CD4-positive, alpha-beta memory T cell (primary cell): ENCODE data around the gene SKI. TPM values are rescaled to one million over a fixed set of nuclear protein-coding genes. Genes with fewer than 3 reads are reported as not detected.

Experiments
- CTCF ChIA-PET: fragments of 350-600 bp; sonication (Branson Sonifier 250); formaldehyde crosslinking; loops from one replicate; lab custom pipeline; 2021; ENCODE audit warnings: inconsistent platforms; ENCODE audit not compliant: partially characterized antibody; lab: Charles Lee
- POLR2A ChIA-PET: fragments of 350-600 bp; sonication (Branson Sonifier 250); formaldehyde crosslinking; loops from one replicate; lab custom pipeline; 2021; ENCODE audit not compliant: partially characterized antibody; lab: Charles Lee
- DNase-seq, 5 donors: peaks; one replicate each; pipeline versions ENCODE4 v3.0.0 to v3.0.0-alpha.2; 2020 to 2022; ENCODE audit warnings: mixed read lengths in 1 of 5
- H3K27ac ChIP-seq: one replicate; pipeline ENCODE4 v1.7.0; 2013; ENCODE audit warnings: low read depth, low read length
- H3K27me3 ChIP-seq: 2 replicates; pipeline ENCODE4 v1.7.0; 2013; ENCODE audit warnings: mild to moderate bottlenecking, low read length, moderate library complexity; ENCODE audit not compliant: insufficient read depth
- H3K36me3 ChIP-seq: 2 replicates; pipeline ENCODE4 v1.7.0; 2013; ENCODE audit warnings: mild to moderate bottlenecking, low read length, moderate library complexity; ENCODE audit not compliant: insufficient read depth
- H3K4me1 ChIP-seq: 2 replicates; pipeline ENCODE4 v1.7.0; 2013; ENCODE audit warnings: mild to moderate bottlenecking, low read length, moderate library complexity; ENCODE audit not compliant: insufficient read depth
- H3K4me3 ChIP-seq, 2 donors: one replicate each; pipeline ENCODE4 v1.7.0; 2013; ENCODE audit warnings: low read length in 2 of 2, mild to moderate bottlenecking in 1 of 2
- H3K9me3 ChIP-seq, 2 donors: one replicate each; pipeline ENCODE4 v1.7.0; 2013; ENCODE audit warnings: low read length in 2 of 2, control low read depth in 1 of 2; ENCODE audit not compliant: control insufficient read depth in 1 of 2
- H3K27ac Mint-ChIP-seq, 7 donors: one replicate each; pipeline ENCODE4 v1.8.0; 2020 to 2021; ENCODE audit warnings: mixed read lengths in 7 of 7, mild to moderate bottlenecking in 6 of 7, inconsistent platforms in 3 of 7, moderate library complexity in 3 of 7
- H3K27me3 Mint-ChIP-seq, 2 donors: one replicate each; pipeline ENCODE4 v1.8.0; 2020 to 2021; ENCODE audit warnings: mixed read lengths in 2 of 2
- H3K36me3 Mint-ChIP-seq, 2 donors: one replicate each; pipeline ENCODE4 v1.8.0; 2020 to 2021; ENCODE audit warnings: mixed read lengths in 2 of 2, inconsistent platforms in 1 of 2, mild to moderate bottlenecking in 1 of 2
- H3K4me1 Mint-ChIP-seq, 4 donors: one replicate each; pipeline ENCODE4 v1.8.0; 2020 to 2021; ENCODE audit warnings: mixed read lengths in 4 of 4, mild to moderate bottlenecking in 1 of 4
- H3K4me3 Mint-ChIP-seq, 8 donors: one replicate each; pipeline ENCODE4 v1.8.0; 2020 to 2021; ENCODE audit warnings: mixed read lengths in 8 of 8, mild to moderate bottlenecking in 7 of 8, moderate library complexity in 6 of 8, inconsistent platforms in 3 of 8
- H3K9me3 Mint-ChIP-seq, 8 donors: one replicate each; pipeline ENCODE4 v1.8.0; 2020 to 2021; ENCODE audit warnings: mixed read lengths in 8 of 8, mild to moderate bottlenecking in 5 of 8, inconsistent platforms in 3 of 8, moderate library complexity in 1 of 8
- intact Hi-C: fragments of 100-400 bp; cut with micrococcal nuclease; formaldehyde crosslinking; loops from one replicate; pipeline ENCODE4 v1.15.1; 2023
- polyA plus RNA-seq, 2 donors: library from polyadenylated mRNA; unstranded; fragments of 300-500 nt; fragmentation: Illumina TruSeq; gene quantifications; one replicate each; pipeline ENCODE4 v1.2.3, GENCODE V29; 2021
- total RNA-seq, 2 experiments: library from RNA; stranded (reverse); gene quantifications; one replicate each; pipeline ENCODE4 v1.2.3, GENCODE V29; 2021

The SKI gene
- total and polyA plus RNA-seq, 4 experiments from 2014 or later, result 0.08 to 104 (median 48.5) TPM

DNA sequence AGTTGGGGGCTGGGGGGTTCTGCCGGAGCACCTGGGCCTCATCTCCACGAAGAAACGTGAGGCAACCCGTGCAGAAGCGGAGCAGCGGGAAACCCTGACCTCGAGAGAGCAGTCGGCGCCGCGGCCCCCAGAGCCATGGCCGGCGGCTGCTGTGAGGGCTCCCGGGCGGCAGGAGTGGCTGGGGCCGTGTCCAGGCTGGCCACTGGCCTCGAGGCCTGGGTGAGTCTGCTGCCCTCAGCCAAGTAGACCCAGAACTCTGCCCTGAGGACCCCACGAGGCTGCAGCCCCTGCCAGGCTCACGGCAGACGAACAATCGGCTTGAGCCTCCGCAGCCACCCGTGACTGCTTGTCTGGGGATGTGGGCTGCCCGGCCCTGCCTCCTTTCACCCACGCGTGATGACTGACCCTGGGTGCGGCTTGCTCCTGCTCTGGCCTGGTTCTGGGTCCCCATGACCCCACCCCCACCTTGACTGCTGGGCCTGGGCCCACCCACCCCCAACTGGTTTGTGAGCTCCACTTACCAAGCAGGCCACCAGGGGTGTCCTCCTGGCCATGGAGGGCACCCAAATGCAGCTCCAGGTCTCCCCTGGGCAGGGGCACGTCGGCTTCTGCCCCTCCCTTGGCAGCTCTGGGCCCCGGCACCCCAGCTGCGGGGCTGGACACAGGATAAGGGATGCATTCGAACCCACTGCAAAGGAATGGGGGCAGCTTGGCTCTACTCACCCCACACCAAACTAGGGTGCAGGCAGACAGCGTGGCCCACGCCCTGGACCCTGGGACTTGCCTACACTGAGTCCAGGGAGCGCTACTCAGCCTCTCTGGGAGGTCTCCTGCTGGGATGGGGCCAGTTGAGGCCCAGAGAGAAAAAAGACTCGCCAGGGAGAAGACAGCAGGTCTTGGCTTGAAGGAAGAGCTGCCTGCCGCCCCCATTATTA lies 129.1 kb downstream of the SKI start:
- no peaks in the 10 kb centered on the region for H3K27me3 Mint-ChIP-seq
- no peak for DNase-seq
- Histone ChIP-seq H3K36me3 (no peaks in the 10 kb centered on the region), H3K4me1 (no peaks in the 10 kb centered on the region), H3K27ac (no peak overlapping the region), H3K4me3 (no peak overlapping the region), H3K27me3 (no peaks in the 10 kb centered on the region), H3K9me3 (no peaks in the 10 kb centered on the region)
- intact Hi-C loops, result no loop called here
- peaks cover under 1 to 3% of the 10 kb centered on the region in 2 donors for H3K36me3 Mint-ChIP-seq
- H3K4me1 Mint-ChIP-seq, result peaks cover 0 to 2% (median 0%) of the 10 kb centered on the region in 4 donors
- peaks cover 0 to 2% (median 1%) of the 10 kb centered on the region in 8 donors for H3K9me3 Mint-ChIP-seq
- ChIA-PET POLR2A (no interaction called here), CTCF (no interaction called here)
- H3K4me3 Mint-ChIP-seq, result no peak overlapping the region
- H3K27ac Mint-ChIP-seq, result no peak overlapping the region

DNA sequence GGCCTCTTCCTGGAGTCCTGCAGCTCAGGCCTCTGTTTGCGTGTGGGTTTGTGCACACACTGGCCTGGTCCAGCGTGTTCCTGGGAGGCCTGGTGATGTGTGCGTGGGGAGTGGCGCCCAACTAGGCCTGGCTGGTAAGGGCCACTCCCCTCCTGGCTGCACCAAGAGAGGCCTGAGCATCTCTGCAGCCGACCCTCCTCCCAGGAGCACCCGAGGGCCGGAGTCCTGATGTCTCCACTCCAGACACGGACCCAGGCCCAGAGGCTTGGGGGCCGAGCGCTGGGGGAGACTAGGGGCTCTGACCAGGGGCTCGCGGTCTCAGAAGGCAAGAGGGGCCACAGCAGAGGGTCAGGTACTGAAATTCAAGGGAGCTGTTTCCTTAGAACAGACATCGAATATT lies 130.0 kb downstream of the SKI start:
- DNase-seq, result no peak
- H3K27ac ChIP-seq, result no peak overlapping the region
- no peaks in the 10 kb centered on the region for H3K27me3 ChIP-seq
- no peaks in the 10 kb centered on the region for H3K9me3 ChIP-seq
- H3K4me1 ChIP-seq, result no peaks in the 10 kb centered on the region
- Mint-ChIP-seq H3K36me3 (peaks cover 3% of the 10 kb centered on the region in 2 donors), H3K4me1 (peaks cover 0 to 2% (median 0%) of the 10 kb centered on the region in 4 donors), H3K27me3 (no peaks in the 10 kb centered on the region), H3K9me3 (peaks cover 0 to 5% (median 3%) of the 10 kb centered on the region in 8 donors), H3K4me3 (no peak overlapping the region), H3K27ac (no peak overlapping the region)
- no peaks in the 10 kb centered on the region for H3K36me3 ChIP-seq
- no peak overlapping the region for H3K4me3 ChIP-seq
- ChIA-PET CTCF (no interaction called here), POLR2A (no interaction called here)
- intact Hi-C loops, result no loop called here

DNA sequence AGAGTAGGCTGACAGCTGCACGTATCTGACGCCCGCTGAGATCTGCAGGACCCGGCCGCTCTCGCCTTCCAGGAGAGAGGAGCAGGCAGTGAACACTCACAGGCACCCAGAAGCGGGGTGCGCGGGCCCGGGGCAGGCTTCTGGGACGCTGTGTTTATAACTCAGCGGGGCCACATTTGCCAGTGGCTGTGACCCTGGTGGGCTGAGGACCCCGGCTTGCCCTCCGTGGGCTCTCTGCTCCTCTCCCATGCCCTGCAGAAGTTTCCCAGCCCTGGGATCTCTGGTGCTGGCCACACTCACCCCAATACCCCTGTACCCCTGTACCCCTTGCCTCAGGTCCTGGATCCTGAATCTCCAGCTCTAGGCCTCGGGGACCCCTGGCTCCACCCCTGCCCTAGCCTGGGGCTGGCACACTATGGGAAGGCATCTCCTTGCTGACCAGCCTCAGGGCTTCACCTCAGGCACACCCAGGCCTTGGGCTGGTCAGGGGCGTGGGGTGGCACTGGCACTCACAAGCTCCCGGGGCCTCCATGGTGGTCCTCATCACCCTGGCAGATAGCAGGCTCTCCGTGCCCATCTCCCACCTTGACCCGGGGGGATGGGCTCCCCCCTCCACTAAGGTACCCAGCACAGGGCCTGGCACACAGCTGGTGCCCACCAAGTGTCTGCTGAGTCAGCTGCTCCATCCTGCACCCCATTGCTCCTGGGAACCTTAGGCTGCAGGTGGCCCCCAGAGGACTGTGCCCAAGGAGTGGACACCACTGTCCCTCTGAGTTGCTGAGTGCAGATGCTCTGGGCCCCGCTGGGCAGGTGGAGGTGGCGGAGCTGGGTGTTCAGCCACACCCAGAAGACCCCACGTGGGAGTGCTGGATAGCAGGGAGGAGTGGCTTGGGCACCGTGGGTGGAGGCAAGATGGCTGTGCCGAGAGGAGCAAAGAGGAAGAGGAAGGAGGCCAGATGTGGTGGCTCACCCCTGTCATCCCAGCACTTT lies 130.8 kb downstream of the SKI start:
- DNase-seq, result no peak
- Mint-ChIP-seq H3K36me3 (peaks cover 5 to 6% of the 10 kb centered on the region in 2 donors), H3K27me3 (no peaks in the 10 kb centered on the region), H3K9me3 (peaks cover 0 to 9% (median 7%) of the 10 kb centered on the region in 8 donors), H3K27ac (no peak overlapping the region), H3K4me3 (no peak overlapping the region), H3K4me1 (peaks cover 0 to 2% (median 0%) of the 10 kb centered on the region in 4 donors)
- no peak overlapping the region for H3K27ac ChIP-seq
- H3K9me3 ChIP-seq, result no peaks in the 10 kb centered on the region
- no peaks in the 10 kb centered on the region for H3K4me1 ChIP-seq
- H3K36me3 ChIP-seq, result no peaks in the 10 kb centered on the region
- H3K4me3 ChIP-seq, result no peak overlapping the region
- ChIA-PET POLR2A (no interaction called here), CTCF (no interaction called here)
- no peaks in the 10 kb centered on the region for H3K27me3 ChIP-seq
- intact Hi-C loops, result no loop called here

Other genes starting within 250 kb of the SKI start
- gene CFAP74, start 224.5 kb upstream of the SKI start, total RNA-seq, result not detected
- not detected for gene CFAP74, start 224.5 kb upstream of the SKI start, polyA plus RNA-seq
- not detected for gene GABRD, start 209.0 kb upstream of the SKI start, total RNA-seq
- not detected for gene GABRD, start 209.0 kb upstream of the SKI start, polyA plus RNA-seq
- gene PRKCZ, start 177.9 kb upstream of the SKI start, total RNA-seq, result 10 to 100 TPM; 32.5 to 40.7 TPM
- 10 to 100 TPM; 13.5 TPM for gene PRKCZ, start 177.9 kb upstream of the SKI start, polyA plus RNA-seq
- gene FAAP20, start 33.5 kb upstream of the SKI start, total RNA-seq, result 10 to 100 TPM; 38.4 to 40.8 TPM
- gene FAAP20, start 33.5 kb upstream of the SKI start, polyA plus RNA-seq, result 10 to 100 TPM; 54.2 to 58.9 TPM
- gene MORN1, start 163.2 kb downstream of the SKI start, total RNA-seq, result 10 to 100 TPM; 12.5 to 15.3 TPM
- 1 to 10 TPM; 1.9 to 2.2 TPM for gene MORN1, start 163.2 kb downstream of the SKI start, polyA plus RNA-seq
- gene RER1, start 163.5 kb downstream of the SKI start, total RNA-seq, result 100 to 1,000 TPM; 149 to 151 TPM
- 100 to 1,000 TPM; 131 to 221 TPM for gene RER1, start 163.5 kb downstream of the SKI start, polyA plus RNA-seq
- gene PEX10, start 184.2 kb downstream of the SKI start, total RNA-seq, result 10 to 100 TPM; 11.7 to 13.0 TPM
- 1 to 10 TPM; 7.2 to 8.6 TPM for gene PEX10, start 184.2 kb downstream of the SKI start, polyA plus RNA-seq
- 10 to 100 TPM; 26.6 to 31.6 TPM for gene PLCH2, start 248.0 kb downstream of the SKI start, total RNA-seq
- gene PLCH2, start 248.0 kb downstream of the SKI start, polyA plus RNA-seq, result 1 to 10 TPM in 1 of 2 donors, not detected in 1; 2.0 TPM